A549 treated with CORT108297 at 1 μM for 4 hours (cell line): Measurements from ENCODE around the gene SUMO1. TPM values are rescaled to one million over a fixed set of nuclear protein-coding genes. Genes with fewer than 3 reads are reported as not detected.

Experiments
- total RNA-seq: library from RNA; stranded (reverse); fragments of 200-300 nt; extraction: Qiagen RNA extraction; gene quantifications from 5 replicates; pipeline ENCODE4 v1.2.3, GENCODE V29; 2022

Gene SUMO1
- total RNA-seq, result 139 to 194 TPM (median 141 TPM) in 5 replicates

GRCh38 chr2:202238234-202239197, at the start of gene SUMO1:
Gene SUMO1 (minus strand): TSS chr2:202238597. CDS start chr2:202238451, 146 bp downstream.

GRCh38 chr2:202265467-202266277, 27.3 kb upstream of the SUMO1 start, which contains the start of gene NOP58:
Gene NOP58 (plus strand): TSS chr2:202265763. CDS start chr2:202265942, 179 bp downstream.

Other genes with a start within 250 kb of the SUMO1 start
- gene FZD7, start 204.7 kb downstream of the SUMO1 start, total RNA-seq, result 5.2 to 7.5 TPM (median 7.0 TPM) in 5 replicates
- not detected in 5 replicates for gene KIAA2012, start 165.3 kb downstream of the SUMO1 start, total RNA-seq
- gene NOP58, start 27.2 kb upstream of the SUMO1 start, total RNA-seq, result 112 to 158 TPM (median 120 TPM) in 5 replicates
- 9.8 to 17.4 TPM (median 13.8 TPM) in 5 replicates for gene BMPR2, start 137.7 kb upstream of the SUMO1 start, total RNA-seq